Stimulated activated CD4-positive, alpha-beta T cell treated with anti-CD3 and anti-CD28 coated beads, Interleukin-15, amount 100 ng/mL, for 1 hour (primary cell): ENCODE data around the gene LIN37.

ENCODE experiments used
- DNase-seq, 2 donors: peaks; one replicate each; pipeline ENCODE4 v3.0.0-alpha.2; 2020; ENCODE audit warnings: low read depth in 1 of 2, low spot score in 1 of 2

LIN37 gene

GRCh38 chr19:35751839-35752745 lies 3.7 kb downstream of the LIN37 start:
- DNase-seq = no peak

DNA sequence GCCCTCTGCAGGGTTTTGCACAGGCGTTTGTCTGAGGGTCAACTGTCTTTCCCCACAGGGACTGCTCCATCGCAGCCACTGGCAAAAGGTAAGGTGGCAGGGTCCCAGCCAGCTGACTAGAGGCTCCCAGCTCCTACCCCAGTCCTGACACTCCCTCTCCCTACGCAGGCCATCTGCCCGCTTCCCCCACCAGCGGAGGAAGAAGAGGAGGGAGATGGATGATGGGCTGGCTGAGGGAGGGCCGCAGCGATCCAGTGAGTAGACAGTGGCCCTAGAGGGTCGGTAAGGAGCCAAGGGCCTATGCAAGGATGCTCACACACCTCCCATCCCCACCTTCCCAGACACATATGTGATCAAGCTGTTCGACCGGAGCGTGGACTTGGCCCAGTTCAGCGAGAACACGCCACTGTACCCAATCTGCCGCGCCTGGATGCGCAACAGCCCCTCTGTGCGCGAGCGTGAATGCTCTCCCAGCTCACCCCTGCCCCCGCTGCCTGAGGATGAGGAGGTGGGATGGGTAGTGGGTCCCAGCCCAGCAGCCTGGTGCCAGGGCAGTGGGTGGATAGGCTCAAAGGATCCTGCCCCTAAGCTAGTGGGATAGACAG lies 4.5 kb downstream of the LIN37 start:
- no peak for DNase-seq

DNA sequence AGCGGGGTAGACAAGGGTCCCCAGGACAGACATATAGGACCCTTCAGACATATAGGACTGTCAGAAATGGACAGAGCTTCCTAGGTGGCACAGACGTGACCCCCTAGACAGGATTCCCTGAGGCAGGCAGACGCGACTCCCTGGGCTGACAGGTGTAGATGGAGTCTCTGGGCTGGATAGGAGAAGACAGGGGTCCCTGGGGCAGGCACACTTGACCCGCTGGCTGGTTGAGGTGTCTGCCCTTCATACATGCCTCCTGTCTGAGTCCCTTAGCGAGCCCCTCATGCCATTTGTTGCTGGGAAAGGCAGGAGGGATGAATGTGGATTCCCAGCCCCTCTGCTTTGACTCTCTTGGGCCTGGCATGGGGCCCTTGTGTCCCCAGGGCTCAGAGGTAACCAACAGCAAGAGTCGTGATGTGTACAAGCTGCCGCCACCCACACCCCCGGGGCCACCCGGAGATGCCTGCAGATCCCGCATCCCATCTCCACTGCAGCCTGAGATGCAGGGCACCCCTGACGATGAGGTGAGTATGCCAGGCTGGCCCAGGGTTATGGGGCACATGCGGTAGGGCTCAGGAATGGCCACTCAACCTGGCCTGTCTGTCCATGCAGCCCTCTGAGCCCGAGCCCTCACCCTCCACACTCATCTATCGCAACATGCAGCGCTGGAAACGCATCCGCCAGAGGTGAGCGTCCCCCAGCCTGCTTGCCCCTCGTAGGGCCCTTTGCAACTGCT lies 5.4 kb downstream of the LIN37 start:
- no peak for DNase-seq

DNA sequence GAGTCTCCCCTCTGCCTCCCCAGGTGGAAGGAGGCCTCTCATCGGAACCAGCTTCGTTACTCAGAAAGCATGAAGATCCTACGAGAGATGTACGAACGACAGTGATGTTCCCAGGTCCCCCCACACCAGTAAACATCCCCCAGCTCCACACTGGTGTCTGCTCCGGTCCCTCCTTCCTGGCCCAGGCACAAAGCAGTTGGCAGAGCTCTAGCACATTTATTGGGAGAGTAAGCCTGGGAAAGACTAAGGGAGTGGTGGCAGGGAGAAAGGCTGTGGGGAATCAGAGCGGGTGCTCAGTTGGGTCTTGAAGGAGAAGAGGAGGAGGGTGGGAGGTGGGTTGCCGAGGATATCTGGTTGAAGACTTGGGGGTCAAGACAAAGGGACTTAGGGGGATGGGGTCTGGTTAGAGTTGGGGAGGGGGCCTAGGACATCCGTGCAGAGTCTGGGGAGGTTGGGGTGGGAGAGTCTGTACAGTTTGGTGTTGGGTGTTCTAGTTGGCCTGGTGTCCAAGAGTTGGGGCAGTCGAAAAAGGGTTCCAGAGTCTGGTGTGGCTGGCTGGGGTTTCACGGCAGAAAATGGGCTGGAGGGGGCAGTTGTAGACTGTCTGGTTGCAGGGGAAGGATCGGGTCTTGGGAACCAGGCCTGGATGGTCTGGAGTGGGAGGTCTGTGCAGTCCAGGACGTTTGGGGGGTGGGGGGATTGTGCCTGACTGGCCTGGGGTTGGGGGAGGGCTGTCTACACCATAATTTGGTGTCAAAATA lies 6.2 kb downstream of the LIN37 start:
- DNase-seq = no peak

DNA sequence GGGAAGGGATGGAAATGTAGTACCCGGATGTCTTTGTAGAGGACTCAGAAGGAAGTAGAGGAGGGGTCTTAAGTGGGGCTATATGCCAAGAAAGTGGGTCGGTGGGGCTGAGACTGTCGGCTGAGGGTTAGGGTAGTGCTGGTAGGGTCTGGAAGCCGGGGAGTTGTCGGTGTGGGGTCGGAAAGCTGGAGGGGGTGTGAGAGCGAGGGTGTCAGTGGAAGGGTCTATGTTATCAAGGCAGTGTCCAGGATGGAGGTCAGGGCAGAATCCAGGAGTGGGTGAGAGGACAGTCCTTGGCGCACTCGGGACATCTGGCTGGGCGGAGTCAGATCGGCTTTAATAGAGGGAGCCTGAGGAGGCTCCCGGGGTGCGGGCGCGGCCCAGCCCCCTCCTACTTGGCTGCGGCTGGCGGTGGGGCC lies 6.8 kb downstream of the LIN37 start:
- DNase-seq = no peak

DNA sequence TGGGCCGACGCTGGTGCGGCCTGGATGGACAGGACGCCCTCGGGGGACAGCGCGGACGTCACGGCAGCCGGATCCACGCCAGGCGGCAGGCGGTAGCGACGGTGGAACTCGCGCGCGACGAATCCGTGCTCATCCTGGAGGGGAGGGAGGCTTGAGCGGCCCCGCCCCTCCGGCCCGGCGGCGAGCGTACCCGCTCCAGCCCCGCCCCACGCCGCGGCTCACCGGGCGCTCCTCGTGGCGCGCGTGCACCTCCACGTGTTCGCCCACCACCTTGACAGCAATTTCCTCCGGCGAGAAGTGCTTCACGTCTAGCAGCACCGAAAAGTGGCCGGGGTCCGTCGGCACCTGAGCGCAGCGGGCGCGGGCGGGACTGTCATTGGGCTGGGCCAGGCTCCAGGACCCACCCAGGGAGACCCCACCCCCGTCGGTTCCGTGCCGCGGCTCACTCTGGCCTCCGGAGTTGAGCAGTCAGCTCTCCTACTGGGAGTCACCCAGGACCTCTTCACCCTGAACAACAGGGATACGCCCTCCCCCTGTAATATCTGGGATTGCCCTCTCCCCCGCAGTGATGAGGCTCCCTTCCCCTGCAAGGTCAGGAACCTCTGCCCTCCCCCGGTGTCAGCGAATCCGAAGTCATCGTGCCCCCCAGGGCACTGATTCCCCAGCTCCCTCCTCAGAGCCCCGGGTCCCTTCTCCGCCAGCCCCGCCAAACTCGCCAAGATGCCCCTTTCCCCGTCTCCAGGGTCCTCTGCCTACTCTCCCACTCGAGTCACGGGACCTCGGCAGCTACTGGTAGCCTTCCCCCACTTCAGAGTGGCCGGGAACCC lies 7.4 kb downstream of the LIN37 start:
- peak; percentile 31 to 48 for DNase-seq

DNA sequence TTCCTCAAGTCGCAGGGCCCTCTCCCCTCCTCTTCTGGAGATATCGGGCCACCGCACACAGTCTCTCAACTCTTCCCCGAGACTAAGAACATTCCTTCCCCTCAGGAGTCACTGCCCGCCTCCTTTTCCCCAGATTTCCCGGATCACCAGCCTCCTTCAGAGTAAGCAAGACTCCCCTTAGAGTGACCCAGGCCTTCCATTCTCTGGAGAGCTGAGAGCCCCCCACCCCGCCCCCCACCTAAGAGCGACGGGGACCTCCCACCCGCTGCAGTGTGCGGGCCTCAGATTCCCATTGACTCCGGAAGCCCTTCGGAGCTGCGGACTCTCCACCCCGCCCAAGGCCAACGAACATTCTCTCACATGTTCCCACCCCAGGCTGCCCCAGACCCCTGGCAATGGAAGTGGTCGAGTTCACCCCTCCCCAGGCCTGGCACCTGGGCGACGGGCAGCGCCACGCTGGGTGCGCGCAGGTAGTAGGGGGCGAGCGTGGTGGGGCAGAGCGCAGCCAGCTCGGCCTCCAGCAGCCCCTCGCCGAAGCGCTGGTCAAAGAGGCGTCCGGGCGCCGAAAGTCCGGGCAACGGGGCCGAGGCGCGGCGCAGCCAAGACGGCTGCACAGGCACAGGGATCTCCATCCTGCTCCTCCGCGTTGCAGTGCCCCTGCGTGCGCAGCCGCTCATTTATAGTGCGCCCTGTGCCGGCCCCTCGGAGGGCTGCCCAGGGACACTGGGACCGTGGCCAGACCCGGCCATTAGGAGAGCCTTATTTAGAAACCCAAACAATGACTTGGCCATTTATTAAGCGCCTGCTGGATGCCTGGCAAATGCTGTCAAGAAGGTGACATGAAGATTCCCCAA lies 8.2 kb downstream of the LIN37 start, which contains the start of gene HSPB6:
Gene HSPB6 (minus strand): TSS at position 653 of the 854 bp plus-strand sequence. CDS start 21 bp downstream, at position 632.
- DNase-seq = no peak

GRCh38 chr19:35757231-35757748 lies 8.9 kb downstream of the LIN37 start:
- DNase-seq = no peak

- DNase-seq = peak; percentile 96 to 97
Observed at GRCh38 chr19:35757749-35758608, 9.6 kb downstream of the LIN37 start, which contains the start of gene PROSER3. Gene PROSER3 (plus strand): TSS chr19:35758176. CDS start chr19:35758216, 40 bp downstream.

- DNase-seq = no peak
Observed at GRCh38 chr19:35759697-35760096, 11.3 kb downstream of the LIN37 start.

DNA sequence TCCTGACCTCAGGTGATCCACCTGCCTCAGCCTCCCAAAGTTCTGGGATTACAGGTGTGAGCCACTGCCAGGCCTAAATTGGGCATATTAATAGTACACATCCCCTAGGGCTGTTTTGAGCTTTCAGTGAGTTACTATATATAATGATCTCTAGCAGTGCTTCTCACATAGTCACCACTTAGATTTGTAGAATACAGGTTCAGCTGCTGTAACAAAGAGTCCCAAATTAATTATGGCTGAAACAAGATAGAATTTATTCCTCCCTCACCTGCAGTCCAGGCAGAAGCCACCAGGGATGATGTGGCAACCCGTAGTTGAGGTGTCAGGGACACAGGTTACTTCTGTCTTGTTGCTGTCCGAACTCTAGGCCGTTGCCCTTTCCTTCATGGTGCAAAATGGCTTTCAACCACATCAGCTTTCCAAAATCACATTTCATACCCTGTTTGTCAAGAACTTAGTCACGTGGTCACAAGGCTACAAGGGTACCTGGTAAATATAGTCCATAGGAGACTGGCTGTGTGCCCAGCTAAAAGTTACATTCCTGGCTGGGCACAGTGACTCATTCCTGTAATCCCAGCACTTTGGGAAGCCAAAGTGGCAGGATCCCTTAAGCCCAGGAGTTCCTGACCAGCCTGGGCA lies 12.5 kb downstream of the LIN37 start:
- no peak for DNase-seq

GRCh38 chr19:35764432-35765315 lies 16.3 kb downstream of the LIN37 start:
- DNase-seq = no peak

- no peak for DNase-seq
Observed at GRCh38 chr19:35766571-35767104, 18.3 kb downstream of the LIN37 start.

DNA sequence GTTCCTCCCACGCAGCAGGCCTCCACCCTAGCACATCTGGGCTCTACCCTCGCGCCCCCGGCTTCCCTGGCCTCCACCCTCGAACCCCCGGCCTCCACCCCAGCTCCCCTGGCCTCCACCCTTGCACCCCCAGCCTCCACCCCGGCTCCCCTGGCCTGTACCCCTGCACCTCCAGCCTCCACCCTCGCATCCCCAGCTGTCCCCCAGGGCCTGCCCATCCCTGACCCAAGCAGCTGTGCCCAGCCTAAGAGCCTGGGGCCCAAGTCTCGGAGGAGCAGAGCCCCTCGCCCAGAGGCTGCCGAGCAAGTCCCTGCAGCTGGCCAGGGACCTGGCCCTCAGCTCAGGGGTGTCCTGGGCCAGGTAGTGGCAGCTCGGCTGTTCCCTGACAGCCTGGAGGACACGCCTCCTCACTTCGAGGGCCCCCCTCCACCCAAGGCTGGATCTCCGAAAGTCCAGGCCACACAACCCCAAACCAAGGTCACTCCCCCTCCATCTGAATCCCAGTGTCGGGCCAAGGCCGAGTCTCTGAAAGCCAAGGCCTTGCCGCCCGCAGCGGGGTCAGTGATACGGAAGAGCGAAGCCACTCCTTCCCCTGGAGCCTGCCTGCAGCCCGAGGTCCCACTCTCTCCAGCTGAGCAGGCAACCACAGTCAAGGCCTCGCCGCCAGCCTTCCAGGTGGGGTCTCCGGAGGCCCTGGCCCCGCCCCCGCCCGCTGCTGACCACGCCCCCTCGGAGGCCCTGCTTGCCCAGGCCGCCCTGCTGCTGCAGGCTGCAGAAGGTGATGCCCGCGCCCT lies 19.1 kb downstream of the LIN37 start:
- DNase-seq = no peak

GRCh38 chr19:35768082-35768421 lies 19.7 kb downstream of the LIN37 start:
- no peak for DNase-seq
